ENCODE data around the gene RFX5.

GRCh38 chr1:151393583-151393982 is 46.5 kb upstream of the RFX5 start:
- TF ChIP-seq RAD21 (conservative IDR thresholded peaks at IDR 0.05 in 1 of 2, IDR thresholded peaks at IDR 0.05 in 1 of 2) (no peak), NR3C1 (IDR thresholded peaks at IDR 0.05) (no peak), POLR2A (IDR thresholded peaks at IDR 0.05; ENCODE audit: low read length) (no peak), MAX (IDR thresholded peaks at IDR 0.05) (no peak), CTCF (IDR thresholded peaks at IDR 0.05) (no peak), BHLHE40 (IDR thresholded peaks at IDR 0.05; ENCODE audit: low read depth, low read length) (no peak), REST (IDR thresholded peaks at IDR 0.05) (no peak), RFX5 (IDR thresholded peaks at IDR 0.05) (no peak), EP300 (IDR thresholded peaks at IDR 0.05) (no peak)
